Lower leg skin (tissue), 3 donors: ENCODE results near the gene OR4B1.

ENCODE experiments used
- POLR2A ChIP-seq, 2 donors: fragments of 450-650 bp; IDR thresholded peaks; one replicate each; pipeline ENCODE4 v1.6.1; 2016 to 2017; ENCODE audit warnings: antibody characterized with exemption in 2 of 2, mild to moderate bottlenecking in 1 of 2, moderate library complexity in 1 of 2
- TF ChIP-seq, protein P1 (sequence below), 3 donors: fragments of 450-650 bp; IDR thresholded peaks; one replicate each; pipeline ENCODE4 v1.5.1; 2016; ENCODE audit warnings: antibody characterized with exemption in 3 of 3, mild to moderate bottlenecking in 3 of 3, moderate library complexity in 2 of 3

DNA sequence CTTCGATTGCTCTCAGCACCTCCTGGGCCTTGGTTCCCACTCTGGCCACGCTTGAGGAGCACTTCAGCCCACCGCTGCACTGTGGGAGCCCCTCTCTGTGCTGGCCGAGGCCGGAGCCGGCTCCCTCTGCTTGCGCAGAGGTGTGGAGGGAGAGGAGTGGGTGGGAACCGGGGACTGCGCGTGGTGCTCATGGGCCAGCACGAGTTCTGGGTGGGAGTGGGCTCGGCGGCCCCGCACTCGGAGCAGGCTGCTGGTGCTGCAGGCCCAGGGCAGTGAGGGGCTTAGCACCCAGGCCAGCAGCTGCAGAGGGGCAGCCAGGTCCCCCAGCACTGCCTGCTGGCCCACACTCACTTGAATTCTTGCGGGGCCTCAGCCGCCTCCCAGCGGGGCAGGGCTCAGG, 12.2 kb downstream of the OR4B1 start:
- TF ChIP-seq, protein P1, sequence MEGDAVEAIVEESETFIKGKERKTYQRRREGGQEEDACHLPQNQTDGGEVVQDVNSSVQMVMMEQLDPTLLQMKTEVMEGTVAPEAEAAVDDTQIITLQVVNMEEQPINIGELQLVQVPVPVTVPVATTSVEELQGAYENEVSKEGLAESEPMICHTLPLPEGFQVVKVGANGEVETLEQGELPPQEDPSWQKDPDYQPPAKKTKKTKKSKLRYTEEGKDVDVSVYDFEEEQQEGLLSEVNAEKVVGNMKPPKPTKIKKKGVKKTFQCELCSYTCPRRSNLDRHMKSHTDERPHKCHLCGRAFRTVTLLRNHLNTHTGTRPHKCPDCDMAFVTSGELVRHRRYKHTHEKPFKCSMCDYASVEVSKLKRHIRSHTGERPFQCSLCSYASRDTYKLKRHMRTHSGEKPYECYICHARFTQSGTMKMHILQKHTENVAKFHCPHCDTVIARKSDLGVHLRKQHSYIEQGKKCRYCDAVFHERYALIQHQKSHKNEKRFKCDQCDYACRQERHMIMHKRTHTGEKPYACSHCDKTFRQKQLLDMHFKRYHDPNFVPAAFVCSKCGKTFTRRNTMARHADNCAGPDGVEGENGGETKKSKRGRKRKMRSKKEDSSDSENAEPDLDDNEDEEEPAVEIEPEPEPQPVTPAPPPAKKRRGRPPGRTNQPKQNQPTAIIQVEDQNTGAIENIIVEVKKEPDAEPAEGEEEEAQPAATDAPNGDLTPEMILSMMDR (IDR thresholded peaks at IDR 0.05), result no peak
- TF ChIP-seq POLR2A (IDR thresholded peaks at IDR 0.05), result no peak
